Stomach (tissue), 9 donors: ENCODE measurements around the gene UST. TPM values are rescaled to one million over a fixed set of nuclear protein-coding genes. Genes with fewer than 3 reads are reported as not detected.

Experiments
- DNase-seq, 2 donors: peaks; one replicate each; pipeline versions ENCODE4 v3.0.0 to v3.0.0-alpha.2; 2013 to 2019
- H3K27ac ChIP-seq, 5 donors: fragments of 200-600 bp in 4 of 5; sonication (generic) in 4 of 5; one replicate each; pipeline ENCODE4 v1.5.1; 2013 to 2019; ENCODE audit warnings: mild to moderate bottlenecking in 1 of 5, moderate library complexity in 1 of 5
- H3K27me3 ChIP-seq, 3 donors: fragments of 200-600 bp; sonication (generic); one replicate each; pipeline ENCODE4 v1.5.1; 2017 to 2019; ENCODE audit warnings: mixed run types in 1 of 3
- H3K36me3 ChIP-seq, 4 donors: fragments of 200-600 bp; sonication (generic); 1 replicate in 3 of 4; 2 replicates in 1 of 4; pipeline ENCODE4 v1.5.1; 2016 to 2019
- H3K4me1 ChIP-seq, 4 donors: fragments of 200-600 bp; sonication (generic); one replicate each; pipeline ENCODE4 v1.5.1; 2016 to 2019
- H3K4me3 ChIP-seq, 4 donors: fragments of 200-600 bp; sonication (generic) in 3 of 4; one replicate each; pipeline ENCODE4 v1.5.1; 2016 to 2019; ENCODE audit warnings: mild to moderate bottlenecking in 1 of 4
- H3K9me3 ChIP-seq, 4 donors: fragments of 200-600 bp; sonication (generic); one replicate each; pipeline ENCODE4 v1.5.1; 2016 to 2019
- EP300 ChIP-seq: sonication (generic); formaldehyde crosslinking; IDR thresholded peaks from one replicate; pipeline ENCODE4 v1.6.1; 2017; ENCODE audit warnings: antibody characterized with exemption
- POLR2A ChIP-seq, 4 donors: fragments of 450-650 bp; IDR thresholded peaks; one replicate each; pipeline ENCODE4 v1.6.1; 2016; ENCODE audit warnings: antibody characterized with exemption in 4 of 4, control low read depth in 2 of 4, mild to moderate bottlenecking in 1 of 4, moderate library complexity in 1 of 4
- POLR2AphosphoS5 ChIP-seq, 3 donors: sonication (generic); formaldehyde crosslinking; IDR thresholded peaks; one replicate each; pipeline ENCODE4 v1.6.1; 2016; ENCODE audit warnings: antibody characterized with exemption in 3 of 3
- WGBS, 5 donors: extraction: QIAGEN DNeasy Blood & Tissue Kit in 3 of 5; methylation state at CpG; one replicate each; pipeline versions ENCODE4 v1.1.5 to v1.1.7; 2013 to 2018; 5-methylcytosine and 5-hydroxymethylcytosine counted together
- intact Hi-C: fragments of 100-400 bp; cut with DNase I; formaldehyde crosslinking; loops from one replicate; pipeline ENCODE4 v1.15.1; 2023; ENCODE audit warnings: low total_unique reads
- polyA plus RNA-seq, 3 donors: library from polyadenylated mRNA; stranded (reverse); fragments of 200-250 nt; gene quantifications; one replicate each; pipeline ENCODE4 v1.2.3, GENCODE V29; 2013
- total RNA-seq, 5 donors: library from RNA; depleted of rRNA; stranded (reverse); fragments of >200 nt; gene quantifications; one replicate each; pipeline versions ENCODE4 v1.1.0 to v1.2.3, GENCODE V29; 2014 to 2016
- TF ChIP-seq, protein P1 (sequence below), 7 experiments: fragments of 450-650 bp in 4 of 7; fragments of 200-600 bp in 3 of 7; sonication (generic) in 3 of 7; IDR thresholded peaks; one replicate each; pipeline ENCODE4 v1.5.1; 2016 to 2019; ENCODE audit warnings: antibody characterized with exemption in 7 of 7, control low read depth in 2 of 7, mild to moderate bottlenecking in 1 of 7
- donor health status: healthy with polysubstance abuse.
- donor health status: Bipolar disorder and iron deficiency.
- donor health status: healthy.

UST gene
- total and polyA plus RNA-seq, 8 donors, result 2.2 to 45.8 (median 8.9) TPM

DNA sequence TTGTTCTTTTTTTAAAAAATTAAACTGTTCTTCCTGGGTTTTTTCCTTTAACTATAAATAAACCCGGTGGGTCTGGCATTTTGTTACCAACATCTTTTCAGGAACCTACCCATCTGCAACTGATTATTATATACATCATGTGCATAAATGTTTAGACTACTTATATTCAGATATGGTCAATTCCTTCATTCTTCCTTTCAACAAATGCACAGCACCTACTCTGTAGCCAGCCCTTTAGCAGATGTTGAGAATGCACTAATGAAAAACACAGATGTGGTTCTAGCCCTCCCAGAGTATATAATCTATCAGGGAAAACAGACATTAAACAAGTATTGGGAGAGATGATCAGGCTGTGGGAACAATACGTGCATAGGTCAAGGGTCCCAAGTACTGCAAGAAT lies 237.1 kb downstream of the UST start:
- Histone ChIP-seq H3K27ac (no peak overlapping the region), H3K36me3 (no peaks in the 10 kb centered on the region), H3K4me1 (peaks cover 0 to 10% (median 3%) of the 10 kb centered on the region in 4 donors), H3K27me3 (no peaks in the 10 kb centered on the region), H3K4me3 (no peak overlapping the region), H3K9me3 (no peaks in the 10 kb centered on the region)
- no peak for TF ChIP-seq EP300
- no peak for TF ChIP-seq POLR2AphosphoS5 (IDR thresholded peaks at IDR 0.05)
- TF ChIP-seq POLR2A (IDR thresholded peaks at IDR 0.05), result no peak
- TF ChIP-seq, protein P1, sequence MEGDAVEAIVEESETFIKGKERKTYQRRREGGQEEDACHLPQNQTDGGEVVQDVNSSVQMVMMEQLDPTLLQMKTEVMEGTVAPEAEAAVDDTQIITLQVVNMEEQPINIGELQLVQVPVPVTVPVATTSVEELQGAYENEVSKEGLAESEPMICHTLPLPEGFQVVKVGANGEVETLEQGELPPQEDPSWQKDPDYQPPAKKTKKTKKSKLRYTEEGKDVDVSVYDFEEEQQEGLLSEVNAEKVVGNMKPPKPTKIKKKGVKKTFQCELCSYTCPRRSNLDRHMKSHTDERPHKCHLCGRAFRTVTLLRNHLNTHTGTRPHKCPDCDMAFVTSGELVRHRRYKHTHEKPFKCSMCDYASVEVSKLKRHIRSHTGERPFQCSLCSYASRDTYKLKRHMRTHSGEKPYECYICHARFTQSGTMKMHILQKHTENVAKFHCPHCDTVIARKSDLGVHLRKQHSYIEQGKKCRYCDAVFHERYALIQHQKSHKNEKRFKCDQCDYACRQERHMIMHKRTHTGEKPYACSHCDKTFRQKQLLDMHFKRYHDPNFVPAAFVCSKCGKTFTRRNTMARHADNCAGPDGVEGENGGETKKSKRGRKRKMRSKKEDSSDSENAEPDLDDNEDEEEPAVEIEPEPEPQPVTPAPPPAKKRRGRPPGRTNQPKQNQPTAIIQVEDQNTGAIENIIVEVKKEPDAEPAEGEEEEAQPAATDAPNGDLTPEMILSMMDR (IDR thresholded peaks at IDR 0.05), result no peak
- no peak for DNase-seq
- intact Hi-C loops, result no loop called here
- 70 to 86% (median 78%) methylated on average over 2 of the region's 2 CpGs for WGBS, 5 donors

DNA sequence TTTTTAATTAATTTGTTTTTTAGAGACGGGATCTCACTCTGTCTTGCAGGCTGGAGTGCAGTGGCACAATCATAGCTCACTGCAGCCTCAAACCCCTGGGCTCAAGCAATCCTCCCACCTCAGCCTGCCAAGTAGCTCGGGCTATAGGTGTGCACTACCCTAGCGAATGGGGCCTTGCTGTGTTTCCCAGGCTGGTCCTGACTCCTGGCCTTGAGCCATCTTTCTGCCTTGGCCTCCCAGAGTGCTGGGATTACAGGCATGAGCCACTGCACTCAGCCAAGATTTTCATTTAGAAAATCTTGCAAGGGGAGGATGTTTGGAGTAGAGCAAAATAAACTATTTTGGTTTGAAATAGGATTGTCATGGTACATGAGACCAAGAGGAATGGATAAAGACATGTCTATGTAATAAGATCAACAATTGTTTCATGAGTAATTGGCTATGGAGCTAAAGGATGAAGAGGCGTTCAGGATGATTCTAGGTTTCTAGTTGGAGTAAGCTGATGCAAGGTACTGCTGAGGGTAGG lies 237.8 kb downstream of the UST start:
- no peak for TF ChIP-seq EP300
- TF ChIP-seq, protein P1 (IDR thresholded peaks at IDR 0.05), result no peak
- TF ChIP-seq POLR2A (IDR thresholded peaks at IDR 0.05), result no peak
- no peak for TF ChIP-seq POLR2AphosphoS5 (IDR thresholded peaks at IDR 0.05)
- 65 to 81% (median 77%) methylated on average over 4 of the region's 4 CpGs for WGBS, 5 donors
- intact Hi-C loops, result no loop called here
- Histone ChIP-seq H3K27ac (no peak overlapping the region), H3K27me3 (no peaks in the 10 kb centered on the region), H3K4me1 (peaks cover 0 to 10% (median 3%) of the 10 kb centered on the region in 4 donors), H3K4me3 (no peak overlapping the region), H3K36me3 (no peaks in the 10 kb centered on the region), H3K9me3 (no peaks in the 10 kb centered on the region)
- no peak for DNase-seq

DNA sequence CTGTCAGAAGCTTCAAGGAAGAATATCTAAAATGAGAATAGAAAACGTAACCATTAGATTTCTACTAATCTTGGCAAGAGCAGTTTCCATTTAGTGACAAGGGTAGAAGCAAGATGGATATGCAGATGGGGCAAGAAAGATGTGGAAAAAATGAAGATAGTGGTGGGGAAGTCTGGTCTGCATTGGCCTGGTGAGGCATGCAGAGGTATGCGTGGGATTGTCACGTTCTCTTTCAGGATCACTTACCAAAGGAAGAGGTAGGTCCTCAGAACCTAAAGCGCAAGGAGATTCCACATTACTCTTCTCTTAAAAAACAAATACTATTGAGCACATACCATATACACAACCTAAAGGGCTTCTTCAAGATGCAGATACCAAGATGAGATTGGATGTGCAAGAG lies 238.7 kb downstream of the UST start:
- 94 to 97% (median 96%) methylated on average over 4 of the region's 4 CpGs for WGBS, 5 donors
- H3K4me3 ChIP-seq, result no peak overlapping the region
- no peaks in the 10 kb centered on the region for H3K27me3 ChIP-seq
- H3K9me3 ChIP-seq, result no peaks in the 10 kb centered on the region
- DNase-seq, result no peak
- H3K27ac ChIP-seq, result no peak overlapping the region
- no peaks in the 10 kb centered on the region for H3K36me3 ChIP-seq
- H3K4me1 ChIP-seq, result peaks cover 0 to 12% (median 3%) of the 10 kb centered on the region in 4 donors
- TF ChIP-seq, protein P1 (IDR thresholded peaks at IDR 0.05), result no peak
- no peak for TF ChIP-seq POLR2AphosphoS5 (IDR thresholded peaks at IDR 0.05)
- TF ChIP-seq EP300, result no peak
- no peak for TF ChIP-seq POLR2A (IDR thresholded peaks at IDR 0.05)
- intact Hi-C loops, result no loop called here

DNA sequence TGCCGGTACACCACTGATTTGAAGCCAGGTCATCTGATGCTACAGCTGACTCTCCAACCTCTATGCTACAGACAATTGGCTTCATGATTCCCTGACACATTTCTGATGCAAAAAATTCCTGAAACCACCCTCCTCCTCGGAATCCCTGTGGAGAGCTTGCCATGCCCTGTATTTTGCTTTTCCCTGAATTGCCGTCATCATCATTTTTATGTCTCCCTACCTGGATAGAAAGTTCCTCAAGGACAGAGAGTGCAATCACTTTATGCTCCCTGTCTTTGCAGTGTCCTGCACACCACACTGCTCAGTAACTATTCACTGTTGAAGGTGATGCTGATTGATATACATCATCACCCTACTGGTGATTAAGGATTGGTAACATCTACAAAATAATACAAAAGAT lies 239.8 kb downstream of the UST start:
- Histone ChIP-seq H3K27ac (no peak overlapping the region), H3K4me3 (no peak overlapping the region), H3K4me1 (peaks cover 0 to 18% (median 3%) of the 10 kb centered on the region in 4 donors), H3K9me3 (no peaks in the 10 kb centered on the region), H3K36me3 (no peaks in the 10 kb centered on the region), H3K27me3 (no peaks in the 10 kb centered on the region)
- WGBS, 5 donors, result 93 to 97% (median 95%) methylated on average over 3 of the region's 3 CpGs
- TF ChIP-seq POLR2A (IDR thresholded peaks at IDR 0.05), result no peak
- TF ChIP-seq EP300, result no peak
- no peak for TF ChIP-seq POLR2AphosphoS5 (IDR thresholded peaks at IDR 0.05)
- intact Hi-C loops, result no loop called here
- no peak for DNase-seq

DNA sequence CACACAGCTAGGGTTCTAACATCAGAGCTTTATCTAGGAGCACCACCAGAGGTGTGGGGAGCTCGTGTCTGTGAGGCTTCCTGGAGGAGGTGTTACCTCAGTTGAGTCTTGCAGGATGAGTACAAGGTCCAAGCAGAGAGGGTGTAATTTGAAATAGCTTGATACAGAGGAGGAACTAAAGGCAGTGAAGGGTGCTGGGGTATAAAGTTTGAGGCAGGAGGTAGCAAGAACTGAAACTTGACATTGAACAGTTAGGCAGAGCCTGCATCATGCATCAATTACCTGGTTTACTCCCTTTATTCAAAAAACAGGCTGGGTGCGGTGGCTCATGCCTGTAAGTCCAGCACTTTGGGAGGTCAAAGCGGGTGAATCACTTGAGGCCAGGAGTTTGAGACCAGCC lies 241.2 kb downstream of the UST start:
- Histone ChIP-seq H3K27ac (no peak overlapping the region), H3K4me1 (peaks cover 0 to 18% (median 3%) of the 10 kb centered on the region in 4 donors), H3K9me3 (no peaks in the 10 kb centered on the region), H3K36me3 (no peaks in the 10 kb centered on the region), H3K27me3 (no peaks in the 10 kb centered on the region), H3K4me3 (no peak overlapping the region)
- no peak for DNase-seq
- 71 to 96% (median 85%) methylated on average over 3 of the region's 3 CpGs for WGBS, 5 donors
- TF ChIP-seq, protein P1 (IDR thresholded peaks at IDR 0.05), result no peak
- no peak for TF ChIP-seq POLR2A (IDR thresholded peaks at IDR 0.05)
- no peak for TF ChIP-seq POLR2AphosphoS5 (IDR thresholded peaks at IDR 0.05)
- TF ChIP-seq EP300, result no peak
- intact Hi-C loops, result no loop called here
